ENCODE measurements around the gene LRRC27. TPM values are rescaled to one million over a fixed set of nuclear protein-coding genes. Genes with fewer than 3 reads are reported as not detected.
"Not testable (repeated sequence)": the region's sequence is repeated elsewhere in the genome, so short reads cannot be mapped to it uniquely, and the experiment has no call there.

The LRRC27 gene
- total RNA-seq, 4 donors from 2014 or later, result 0.59 to 32.6 (median 15.3) TPM

DNA sequence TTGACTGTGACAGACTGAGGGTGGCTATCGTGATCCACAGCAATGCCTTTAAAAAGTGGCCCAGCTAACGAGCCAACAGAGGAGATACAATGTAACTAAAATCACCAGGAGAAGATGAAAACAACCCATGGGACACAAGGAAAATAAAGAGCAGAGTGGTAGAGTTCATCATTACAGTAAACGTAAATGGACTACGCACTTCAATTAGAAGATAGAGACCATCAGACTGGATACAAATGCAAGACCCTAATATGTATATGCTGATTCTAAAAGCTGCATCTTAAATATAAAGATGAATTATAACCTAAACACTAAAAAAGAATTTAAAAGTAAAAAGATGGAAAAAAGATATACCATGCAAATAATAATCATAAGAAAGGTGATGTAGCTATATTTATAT lies 17.7 kb upstream of the LRRC27 start:
- TF ChIP-seq, protein P1, sequence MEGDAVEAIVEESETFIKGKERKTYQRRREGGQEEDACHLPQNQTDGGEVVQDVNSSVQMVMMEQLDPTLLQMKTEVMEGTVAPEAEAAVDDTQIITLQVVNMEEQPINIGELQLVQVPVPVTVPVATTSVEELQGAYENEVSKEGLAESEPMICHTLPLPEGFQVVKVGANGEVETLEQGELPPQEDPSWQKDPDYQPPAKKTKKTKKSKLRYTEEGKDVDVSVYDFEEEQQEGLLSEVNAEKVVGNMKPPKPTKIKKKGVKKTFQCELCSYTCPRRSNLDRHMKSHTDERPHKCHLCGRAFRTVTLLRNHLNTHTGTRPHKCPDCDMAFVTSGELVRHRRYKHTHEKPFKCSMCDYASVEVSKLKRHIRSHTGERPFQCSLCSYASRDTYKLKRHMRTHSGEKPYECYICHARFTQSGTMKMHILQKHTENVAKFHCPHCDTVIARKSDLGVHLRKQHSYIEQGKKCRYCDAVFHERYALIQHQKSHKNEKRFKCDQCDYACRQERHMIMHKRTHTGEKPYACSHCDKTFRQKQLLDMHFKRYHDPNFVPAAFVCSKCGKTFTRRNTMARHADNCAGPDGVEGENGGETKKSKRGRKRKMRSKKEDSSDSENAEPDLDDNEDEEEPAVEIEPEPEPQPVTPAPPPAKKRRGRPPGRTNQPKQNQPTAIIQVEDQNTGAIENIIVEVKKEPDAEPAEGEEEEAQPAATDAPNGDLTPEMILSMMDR (IDR thresholded peaks at IDR 0.05), result no peak
- no peak for TF ChIP-seq POLR2A (IDR thresholded peaks at IDR 0.05)
- intact Hi-C loops (cut with DNase I; ENCODE audit: low total_unique reads), result no loop called here

DNA sequence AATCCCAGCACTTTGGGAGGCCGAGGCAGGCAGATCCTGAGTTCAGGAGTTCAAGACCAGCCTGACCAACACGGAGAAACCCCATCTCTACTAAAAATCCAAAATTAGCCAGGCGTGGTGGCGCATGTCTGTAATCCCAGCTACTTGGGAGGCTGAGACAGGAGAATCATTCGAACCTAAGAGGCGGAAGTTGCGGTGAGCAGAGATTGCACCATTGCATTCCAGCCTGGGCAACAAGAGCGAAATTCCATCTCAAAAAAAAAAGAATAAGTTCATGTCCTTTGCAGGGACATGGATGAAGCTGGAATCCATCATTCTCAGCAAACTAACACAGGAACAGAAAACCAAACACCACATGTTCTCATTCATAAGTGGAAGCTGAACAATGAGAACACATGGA lies 17.1 kb upstream of the LRRC27 start:
- DNase-seq; H3K27me3 ChIP-seq; H3K36me3 ChIP-seq; H3K9me3 ChIP-seq; H3K4me1 ChIP-seq; H3K27ac ChIP-seq; intact Hi-C loops (cut with DNase I; ENCODE audit: low total_unique reads); H3K4me3 ChIP-seq: not testable (repeated sequence)

More for the DNA sequence above, 17.7 kb upstream of the LRRC27 start:
- Histone ChIP-seq H3K9me3 (no peaks in the 10 kb centered on the region), H3K27ac (no peak overlapping the region), H3K4me1 (no peaks in the 10 kb centered on the region), H3K27me3 (no peaks in the 10 kb centered on the region), H3K36me3 (no peaks in the 10 kb centered on the region), H3K4me3 (no peak overlapping the region)
- no peak for DNase-seq

- no peaks in the 10 kb centered on the region for H3K9me3 ChIP-seq
- H3K4me1 ChIP-seq, result no peaks in the 10 kb centered on the region
- intact Hi-C loops (cut with DNase I; ENCODE audit: low total_unique reads), result no loop called here
- DNase-seq, result no peak
- H3K36me3 ChIP-seq, result no peaks in the 10 kb centered on the region
- H3K27me3 ChIP-seq, result no peaks in the 10 kb centered on the region
- TF ChIP-seq, protein P1 (IDR thresholded peaks at IDR 0.05), result no peak
- TF ChIP-seq POLR2A (IDR thresholded peaks at IDR 0.05), result no peak
- no peak overlapping the region for H3K4me3 ChIP-seq
- H3K27ac ChIP-seq, result no peak overlapping the region
Measured at GRCh38 chr10:132316133-132316532, 15.9 kb upstream of the LRRC27 start.

GRCh38 chr10:132317477-132317876 lies 14.5 kb upstream of the LRRC27 start:
- intact Hi-C loops (cut with DNase I; ENCODE audit: low total_unique reads), result not testable (repeated sequence)

DNA sequence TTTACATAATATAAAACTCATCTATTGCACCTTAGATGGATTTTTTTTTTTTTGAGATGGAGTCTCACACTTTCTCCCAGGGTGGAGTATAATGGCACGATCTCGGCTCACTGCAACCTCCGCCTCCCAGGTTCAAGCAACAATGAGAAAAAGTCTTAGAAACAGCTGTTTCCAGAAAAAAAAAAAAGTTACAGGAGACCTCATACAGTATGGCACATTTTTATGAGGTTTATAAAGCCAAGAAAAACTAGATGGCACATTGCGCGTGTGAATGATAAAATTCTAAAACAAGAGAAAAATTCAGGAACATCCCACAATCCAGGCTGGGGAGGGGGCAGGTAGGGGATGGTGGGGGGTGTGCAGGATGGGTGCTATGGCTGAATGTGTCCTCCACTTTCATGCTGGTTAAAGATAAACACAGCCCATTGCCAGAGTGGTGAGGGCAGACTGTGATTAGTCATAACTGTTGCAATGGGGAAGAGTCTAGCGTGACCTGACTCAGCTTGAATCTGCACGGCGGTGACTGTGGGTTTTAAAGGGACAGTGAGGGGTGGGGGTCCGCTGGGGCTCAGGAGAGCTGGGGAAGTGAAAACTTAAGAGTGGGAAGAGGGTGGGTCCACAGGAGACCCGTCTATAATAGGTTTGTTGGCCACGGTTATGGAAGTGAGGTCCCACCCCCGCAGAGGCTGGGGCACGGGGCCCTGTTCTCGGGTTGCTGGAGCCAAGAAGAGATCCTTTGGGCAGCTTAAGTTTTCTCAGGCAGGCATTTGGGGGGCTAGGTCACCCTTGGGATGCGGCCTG lies 11.9 kb upstream of the LRRC27 start:
- H3K9me3 ChIP-seq, result no peaks in the 10 kb centered on the region
- no peak overlapping the region for H3K27ac ChIP-seq
- H3K36me3 ChIP-seq, result no peaks in the 10 kb centered on the region
- H3K27me3 ChIP-seq, result no peaks in the 10 kb centered on the region
- TF ChIP-seq POLR2A (IDR thresholded peaks at IDR 0.05), result no peak
- TF ChIP-seq, protein P1 (IDR thresholded peaks at IDR 0.05), result no peak
- H3K4me3 ChIP-seq, result no peak overlapping the region
- DNase-seq, result no peak
- intact Hi-C loops (cut with DNase I; ENCODE audit: low total_unique reads), result no loop called here
- no peaks in the 10 kb centered on the region for H3K4me1 ChIP-seq

More at GRCh38 chr10:132317477-132317876, 14.5 kb upstream of the LRRC27 start:
- not testable (repeated sequence) for H3K27ac ChIP-seq, H3K27me3 ChIP-seq, H3K36me3 ChIP-seq, DNase-seq, H3K4me3 ChIP-seq, H3K4me1 ChIP-seq, H3K9me3 ChIP-seq

DNA sequence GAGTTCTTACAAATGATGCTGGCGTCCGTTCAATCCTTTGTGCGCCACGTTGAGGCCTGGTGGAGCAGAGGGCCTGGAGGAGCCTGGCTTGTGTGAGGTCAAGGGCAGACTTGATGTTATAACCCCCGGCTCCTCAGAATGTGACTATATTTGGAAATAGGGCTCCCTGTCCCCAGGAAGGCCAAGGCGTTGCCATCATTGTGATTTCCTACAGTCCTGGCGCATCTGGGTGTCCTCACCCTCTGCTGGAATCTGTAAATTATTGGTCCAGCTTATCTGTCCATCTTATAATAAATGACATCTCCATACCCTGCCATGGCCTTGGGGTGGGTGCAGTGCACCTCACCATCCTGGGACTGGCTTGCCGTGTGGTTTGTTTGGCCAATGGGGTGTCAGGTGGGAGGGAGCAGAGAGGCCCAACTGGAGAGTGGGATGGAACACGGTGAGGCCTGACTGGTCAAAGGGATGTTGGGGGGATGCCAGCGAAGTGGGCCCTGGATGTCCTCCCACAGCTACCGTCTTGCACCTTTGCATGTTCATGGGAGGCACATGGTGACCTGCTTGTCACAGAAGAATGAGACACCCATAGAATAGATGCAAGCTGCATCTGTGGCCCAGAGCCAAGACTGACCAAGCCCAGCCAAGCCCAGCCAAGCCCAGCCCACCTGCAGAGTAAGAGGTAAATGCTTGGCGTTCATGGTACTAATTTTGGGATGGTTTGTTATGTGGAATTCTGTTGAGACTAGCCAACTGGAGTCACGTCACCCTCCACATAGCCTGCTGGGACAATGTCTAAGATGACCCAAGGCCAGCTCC lies 11.1 kb upstream of the LRRC27 start:
- TF ChIP-seq, protein P1 (IDR thresholded peaks at IDR 0.05), result no peak
- TF ChIP-seq POLR2A (IDR thresholded peaks at IDR 0.05), result no peak
- no peak overlapping the region for H3K27ac ChIP-seq
- DNase-seq, result no peak
- no peaks in the 10 kb centered on the region for H3K9me3 ChIP-seq
- H3K36me3 ChIP-seq, result no peaks in the 10 kb centered on the region
- H3K4me1 ChIP-seq, result no peaks in the 10 kb centered on the region
- no peak overlapping the region for H3K4me3 ChIP-seq
- intact Hi-C loops (cut with DNase I; ENCODE audit: low total_unique reads), result no loop called here
- H3K27me3 ChIP-seq, result no peaks in the 10 kb centered on the region
